B cell (primary cell): ENCODE measurements around the gene LVRN.

Experiments
- CTCF ChIP-seq: fragments of 200-600 bp; IDR thresholded peaks from one replicate; pipeline ENCODE4 v1.8.0; 2022; ENCODE audit warnings: antibody characterized with exemption, mild to moderate bottlenecking
- EZH2 ChIP-seq: IDR thresholded peaks from 2 replicates; pipeline ENCODE4 v1.6.1; 2012; ENCODE audit warnings: borderline replicate concordance, low read depth, mild to moderate bottlenecking, moderate library complexity, low read length; ENCODE audit not compliant: insufficient read depth, poor library complexity, severe bottlenecking

DNA sequence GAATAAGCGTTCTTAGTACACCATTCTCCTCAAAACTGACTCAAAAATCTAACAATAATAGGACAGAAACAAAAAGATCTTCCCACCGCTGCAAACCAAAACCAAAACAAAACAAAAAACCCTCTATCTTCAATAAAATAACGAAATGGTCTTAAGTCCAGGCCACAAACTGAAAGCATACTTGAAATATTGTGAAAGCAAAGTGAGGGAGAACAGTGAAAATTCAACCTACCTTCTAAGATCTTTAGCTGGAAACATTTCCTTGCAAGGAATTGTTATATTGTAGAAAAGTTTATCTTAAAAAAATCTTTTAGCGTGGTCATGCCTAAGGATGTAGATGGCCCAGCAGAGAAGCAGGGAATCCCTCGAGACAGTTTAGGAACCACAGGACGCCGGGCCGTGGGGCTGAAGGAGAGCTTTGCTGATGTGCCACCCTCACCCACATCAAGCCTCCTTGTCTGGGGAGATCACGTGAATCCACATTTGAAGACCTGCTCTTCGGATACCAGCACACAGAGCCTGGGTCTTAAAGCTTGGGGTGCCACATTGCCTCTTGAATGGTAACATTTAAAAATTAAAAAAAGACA is 27.8 kb upstream of the LVRN start:
- TF ChIP-seq CTCF (no peak), EZH2 (no peak)
